IPS-15b (cell line): Measurements from ENCODE around the gene CDH13.
A peak's percentile ranks its signal among the peaks of the same experiment; 100 is the strongest.

Experiments used
- H3K27me3 ChIP-seq: one replicate; pipeline ENCODE4 v1.6.1; 2013; ENCODE audit warnings: low read length; ENCODE audit not compliant: control insufficient read depth, insufficient read depth
- H3K36me3 ChIP-seq: one replicate; pipeline ENCODE4 v1.6.1; 2013; ENCODE audit warnings: low read length; ENCODE audit not compliant: control insufficient read depth, insufficient read depth
- H3K4me1 ChIP-seq: one replicate; pipeline ENCODE4 v1.6.1; 2013; ENCODE audit warnings: mild to moderate bottlenecking, low read length; ENCODE audit not compliant: control insufficient read depth, insufficient read depth
- H3K4me3 ChIP-seq: one replicate; pipeline ENCODE4 v1.5.1; 2013; ENCODE audit warnings: low read depth, low read length
- H3K9ac ChIP-seq: one replicate; pipeline ENCODE4 v1.6.1; 2013; ENCODE audit warnings: low read depth, mild to moderate bottlenecking, low read length
- H3K9me3 ChIP-seq: one replicate; pipeline ENCODE4 v1.6.1; 2013; ENCODE audit warnings: mild to moderate bottlenecking, low read length; ENCODE audit not compliant: control insufficient read depth, insufficient read depth

The CDH13 gene

GRCh38 chr16:83776944-83777343 lies 1150.2 kb downstream of the CDH13 start:
- Histone ChIP-seq H3K27me3 (no peaks in the 10 kb centered on the region), H3K9ac (no peak overlapping the region), H3K4me1 (no peaks in the 10 kb centered on the region), H3K9me3 (no peaks in the 10 kb centered on the region), H3K4me3 (no peak overlapping the region), H3K36me3 (no peaks in the 10 kb centered on the region)

GRCh38 chr16:83779886-83780285 lies 1153.1 kb downstream of the CDH13 start:
- Histone ChIP-seq H3K36me3 (no peaks in the 10 kb centered on the region), H3K4me3 (no peak overlapping the region), H3K9me3 (no peaks in the 10 kb centered on the region), H3K9ac (no peak overlapping the region), H3K4me1 (no peaks in the 10 kb centered on the region), H3K27me3 (no peaks in the 10 kb centered on the region)

- Histone ChIP-seq H3K27me3 (no peaks in the 10 kb centered on the region), H3K4me3 (no peak overlapping the region), H3K9me3 (no peaks in the 10 kb centered on the region), H3K4me1 (no peaks in the 10 kb centered on the region), H3K36me3 (no peaks in the 10 kb centered on the region), H3K9ac (no peak overlapping the region)
Observed at GRCh38 chr16:83785455-83785854, 1158.7 kb downstream of the CDH13 start.

GRCh38 chr16:83789642-83790401 lies 1163.1 kb downstream of the CDH13 start:
- no peaks in the 10 kb centered on the region for H3K9me3 ChIP-seq
- H3K9ac ChIP-seq: no peak overlapping the region
- no peak overlapping the region for H3K4me3 ChIP-seq
- no peaks in the 10 kb centered on the region for H3K4me1 ChIP-seq
- H3K36me3 ChIP-seq: no peaks in the 10 kb centered on the region
- H3K27me3 ChIP-seq: no peaks in the 10 kb centered on the region

GRCh38 chr16:83791916-83792315 lies 1165.1 kb downstream of the CDH13 start:
- no peaks in the 10 kb centered on the region for H3K27me3 ChIP-seq
- no peaks in the 10 kb centered on the region for H3K9me3 ChIP-seq
- H3K9ac ChIP-seq: no peak overlapping the region
- H3K36me3 ChIP-seq: no peaks in the 10 kb centered on the region
- no peaks in the 10 kb centered on the region for H3K4me1 ChIP-seq
- H3K4me3 ChIP-seq: no peak overlapping the region

GRCh38 chr16:83792391-83792790 lies 1165.6 kb downstream of the CDH13 start:
- H3K4me1 ChIP-seq: no peaks in the 10 kb centered on the region
- no peaks in the 10 kb centered on the region for H3K9me3 ChIP-seq
- H3K9ac ChIP-seq: no peak overlapping the region
- H3K36me3 ChIP-seq: no peaks in the 10 kb centered on the region
- H3K27me3 ChIP-seq: no peaks in the 10 kb centered on the region
- H3K4me3 ChIP-seq: no peak overlapping the region

GRCh38 chr16:83793179-83793578 lies 1166.4 kb downstream of the CDH13 start:
- Histone ChIP-seq H3K36me3 (no peaks in the 10 kb centered on the region), H3K4me3 (no peak overlapping the region), H3K9me3 (no peaks in the 10 kb centered on the region), H3K27me3 (no peaks in the 10 kb centered on the region), H3K4me1 (no peaks in the 10 kb centered on the region), H3K9ac (no peak overlapping the region)

- Histone ChIP-seq H3K9ac (no peak overlapping the region), H3K27me3 (no peaks in the 10 kb centered on the region), H3K4me1 (no peaks in the 10 kb centered on the region), H3K36me3 (no peaks in the 10 kb centered on the region), H3K9me3 (no peaks in the 10 kb centered on the region), H3K4me3 (no peak overlapping the region)
Observed at GRCh38 chr16:83794860-83795554, 1168.2 kb downstream of the CDH13 start.

GRCh38 chr16:83797013-83797412 lies 1170.2 kb downstream of the CDH13 start:
- Histone ChIP-seq H3K27me3 (no peaks in the 10 kb centered on the region), H3K36me3 (no peaks in the 10 kb centered on the region), H3K9ac (no peak overlapping the region), H3K4me3 (no peak overlapping the region), H3K4me1 (no peaks in the 10 kb centered on the region), H3K9me3 (no peaks in the 10 kb centered on the region)

GRCh38 chr16:83799336-83799735 lies 1172.6 kb downstream of the CDH13 start:
- Histone ChIP-seq H3K4me3 (no peak overlapping the region), H3K4me1 (peaks cover 7% of the 10 kb centered on the region), H3K9ac (no peak overlapping the region), H3K9me3 (no peaks in the 10 kb centered on the region), H3K36me3 (no peaks in the 10 kb centered on the region), H3K27me3 (no peaks in the 10 kb centered on the region)

GRCh38 chr16:83802135-83802534 lies 1175.4 kb downstream of the CDH13 start:
- peaks cover 7% of the 10 kb centered on the region for H3K4me1 ChIP-seq
- H3K9me3 ChIP-seq: no peaks in the 10 kb centered on the region
- no peaks in the 10 kb centered on the region for H3K27me3 ChIP-seq
- H3K36me3 ChIP-seq: no peaks in the 10 kb centered on the region
- H3K4me3 ChIP-seq: peak overlapping the region; percentile 9
- no peak overlapping the region for H3K9ac ChIP-seq

- Histone ChIP-seq H3K9ac (peak overlapping the region; percentile 8), H3K9me3 (no peaks in the 10 kb centered on the region), H3K4me3 (no peak overlapping the region), H3K4me1 (peaks cover 7% of the 10 kb centered on the region), H3K27me3 (no peaks in the 10 kb centered on the region), H3K36me3 (no peaks in the 10 kb centered on the region)
Observed at GRCh38 chr16:83802554-83803205, 1175.9 kb downstream of the CDH13 start.
